ENCODE measurements around the gene MRTFA. TPM values are rescaled to one million over a fixed set of nuclear protein-coding genes. Genes with fewer than 3 reads are reported as not detected.

The MRTFA gene
- total RNA-seq, 1 donor from 2014 or later, result 53.0 TPM

DNA sequence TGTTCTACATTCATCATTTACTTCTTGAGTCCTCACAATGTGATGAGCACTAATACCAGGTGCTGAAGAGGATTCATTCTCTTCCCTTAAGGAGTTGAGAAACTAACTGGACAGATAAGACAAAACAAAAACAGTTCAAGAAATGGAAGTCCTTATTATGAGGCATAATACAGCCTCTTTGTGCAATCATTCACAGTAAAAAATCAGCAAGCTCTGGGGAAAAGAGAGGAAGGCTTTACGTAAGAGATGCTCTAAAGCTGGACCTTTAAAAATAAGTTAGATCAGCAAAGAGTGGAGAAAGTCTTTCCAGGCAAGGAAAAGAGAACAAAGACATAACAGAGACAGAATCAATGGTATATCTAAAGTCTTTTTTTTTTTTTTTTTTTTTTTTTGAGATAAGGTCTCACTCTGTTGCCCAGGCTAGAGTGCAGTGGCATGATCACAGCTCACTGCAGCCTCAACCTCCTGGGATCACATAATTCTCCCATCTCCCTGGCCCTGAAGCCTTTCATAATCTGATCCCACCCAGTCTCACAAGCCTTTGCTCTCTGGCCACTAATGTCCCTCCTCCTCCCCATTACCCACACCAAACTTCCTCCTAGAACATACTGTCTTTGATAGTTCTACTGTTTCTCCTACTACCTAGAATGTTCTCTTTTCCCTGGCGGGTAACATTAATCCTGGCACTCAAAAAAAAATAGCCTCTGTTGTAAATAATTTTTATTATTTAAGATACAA, 40.9 kb downstream of the MRTFA start:
- no peak for DNase-seq (ENCODE audit: low read depth)
- TF ChIP-seq, protein P1, sequence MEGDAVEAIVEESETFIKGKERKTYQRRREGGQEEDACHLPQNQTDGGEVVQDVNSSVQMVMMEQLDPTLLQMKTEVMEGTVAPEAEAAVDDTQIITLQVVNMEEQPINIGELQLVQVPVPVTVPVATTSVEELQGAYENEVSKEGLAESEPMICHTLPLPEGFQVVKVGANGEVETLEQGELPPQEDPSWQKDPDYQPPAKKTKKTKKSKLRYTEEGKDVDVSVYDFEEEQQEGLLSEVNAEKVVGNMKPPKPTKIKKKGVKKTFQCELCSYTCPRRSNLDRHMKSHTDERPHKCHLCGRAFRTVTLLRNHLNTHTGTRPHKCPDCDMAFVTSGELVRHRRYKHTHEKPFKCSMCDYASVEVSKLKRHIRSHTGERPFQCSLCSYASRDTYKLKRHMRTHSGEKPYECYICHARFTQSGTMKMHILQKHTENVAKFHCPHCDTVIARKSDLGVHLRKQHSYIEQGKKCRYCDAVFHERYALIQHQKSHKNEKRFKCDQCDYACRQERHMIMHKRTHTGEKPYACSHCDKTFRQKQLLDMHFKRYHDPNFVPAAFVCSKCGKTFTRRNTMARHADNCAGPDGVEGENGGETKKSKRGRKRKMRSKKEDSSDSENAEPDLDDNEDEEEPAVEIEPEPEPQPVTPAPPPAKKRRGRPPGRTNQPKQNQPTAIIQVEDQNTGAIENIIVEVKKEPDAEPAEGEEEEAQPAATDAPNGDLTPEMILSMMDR (IDR thresholded peaks at IDR 0.05; ENCODE audit: insufficient read depth, low read length, poor library complexity, severe bottlenecking), result no peak
- no peaks in the 10 kb centered on the region for H3K36me3 ChIP-seq (ENCODE audit: control insufficient read depth, insufficient read depth, low read length)

DNA sequence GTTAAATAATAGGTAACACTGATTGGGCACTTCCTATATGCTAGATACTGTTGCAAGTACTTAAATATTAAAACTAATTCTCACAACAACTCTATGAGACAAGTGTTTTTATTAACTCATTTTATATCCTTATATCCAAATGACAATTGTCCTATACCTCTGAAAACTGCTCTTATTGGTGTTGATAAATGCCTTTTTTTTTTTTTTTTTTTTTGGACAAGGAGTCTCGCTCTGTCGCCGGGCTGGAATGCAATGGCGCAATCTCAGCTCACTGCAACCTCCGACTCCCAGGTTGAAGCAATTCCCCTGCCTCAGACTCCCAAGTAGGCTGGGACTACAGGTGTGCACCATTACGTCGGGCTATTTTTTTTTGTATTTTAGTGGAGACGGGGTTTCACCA, 41.6 kb downstream of the MRTFA start:
- H3K36me3 ChIP-seq (ENCODE audit: control insufficient read depth, insufficient read depth, low read length), result no peaks in the 10 kb centered on the region
- TF ChIP-seq, protein P1 (IDR thresholded peaks at IDR 0.05; ENCODE audit: insufficient read depth, low read length, poor library complexity, severe bottlenecking), result no peak
- no peak overlapping the region for H3K4me3 ChIP-seq (ENCODE audit: low read depth, low read length)
- peak; percentile 39 for DNase-seq (ENCODE audit: low read depth)
- no peaks in the 10 kb centered on the region for H3K27me3 ChIP-seq (ENCODE audit: control insufficient read depth, insufficient read depth, low read length)

More for the DNA sequence above, 40.9 kb downstream of the MRTFA start:
- H3K27me3 ChIP-seq (ENCODE audit: control insufficient read depth, insufficient read depth, low read length), result no peaks in the 10 kb centered on the region
- no peak overlapping the region for H3K4me3 ChIP-seq (ENCODE audit: low read depth, low read length)

DNA sequence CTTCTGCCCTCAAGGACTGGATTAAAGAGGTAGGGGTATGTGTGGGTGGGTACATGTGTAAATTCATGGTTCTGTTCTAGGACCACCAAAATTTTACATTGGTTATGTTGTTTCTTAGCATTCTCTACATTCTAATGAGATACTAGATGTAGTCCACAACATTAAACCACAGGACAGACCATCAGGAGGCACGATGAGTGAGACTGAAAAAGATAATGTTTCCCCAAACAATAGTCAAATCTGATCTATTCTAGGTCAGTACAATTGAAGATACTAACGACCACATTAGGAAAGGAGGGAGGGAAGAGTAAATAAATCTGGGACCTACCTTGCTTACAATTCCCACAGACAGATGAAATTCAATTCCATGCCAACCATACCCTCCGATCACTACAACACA, 42.2 kb downstream of the MRTFA start:
- Histone ChIP-seq H3K36me3 (ENCODE audit: control insufficient read depth, insufficient read depth, low read length) (no peaks in the 10 kb centered on the region), H3K27me3 (ENCODE audit: control insufficient read depth, insufficient read depth, low read length) (no peaks in the 10 kb centered on the region), H3K4me3 (ENCODE audit: low read depth, low read length) (no peak overlapping the region)
- TF ChIP-seq, protein P1 (IDR thresholded peaks at IDR 0.05; ENCODE audit: insufficient read depth, low read length, poor library complexity, severe bottlenecking), result no peak
- no peak for DNase-seq (ENCODE audit: low read depth)

DNA sequence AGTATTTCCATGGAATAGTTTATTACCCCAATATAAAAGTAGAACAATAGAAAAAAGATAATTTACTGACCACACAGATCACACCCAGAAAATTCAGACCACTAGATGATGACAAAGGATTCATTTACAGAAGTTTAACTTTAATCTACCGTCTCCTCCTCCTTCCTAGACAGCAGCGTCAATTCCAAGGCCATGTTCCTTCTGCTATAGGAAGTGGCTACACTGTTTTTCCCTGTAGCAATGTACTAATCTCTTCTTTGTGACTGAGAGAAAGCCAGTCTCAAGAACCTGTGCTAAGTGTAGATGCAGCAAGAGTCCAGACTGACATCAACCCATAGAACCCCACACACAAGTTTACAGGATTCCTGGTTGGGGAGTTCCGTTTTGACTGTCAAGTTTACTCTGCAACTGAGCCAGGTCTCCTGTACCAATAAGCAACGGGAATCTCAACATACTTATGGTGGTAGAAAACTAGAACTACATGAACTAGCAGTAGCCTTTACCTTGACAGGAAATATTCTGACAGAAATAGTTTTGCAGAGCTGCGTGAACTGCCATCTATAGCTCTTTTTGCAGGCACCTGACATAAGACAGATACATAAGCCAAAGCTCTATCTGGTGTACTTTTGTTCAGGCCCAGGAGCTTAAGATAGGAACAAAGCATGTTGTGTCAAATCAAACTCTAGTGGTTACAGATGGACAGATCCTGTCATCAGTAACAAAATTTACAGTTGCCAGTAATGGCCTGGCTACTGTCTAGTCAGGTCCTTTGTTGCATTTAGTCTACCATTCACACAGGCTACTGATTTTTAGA, 42.9 kb downstream of the MRTFA start:
- no peaks in the 10 kb centered on the region for H3K36me3 ChIP-seq (ENCODE audit: control insufficient read depth, insufficient read depth, low read length)
- TF ChIP-seq, protein P1 (IDR thresholded peaks at IDR 0.05; ENCODE audit: insufficient read depth, low read length, poor library complexity, severe bottlenecking), result no peak
- H3K4me3 ChIP-seq (ENCODE audit: low read depth, low read length), result no peak overlapping the region
- DNase-seq (ENCODE audit: low read depth), result no peak
- no peaks in the 10 kb centered on the region for H3K27me3 ChIP-seq (ENCODE audit: control insufficient read depth, insufficient read depth, low read length)

DNA sequence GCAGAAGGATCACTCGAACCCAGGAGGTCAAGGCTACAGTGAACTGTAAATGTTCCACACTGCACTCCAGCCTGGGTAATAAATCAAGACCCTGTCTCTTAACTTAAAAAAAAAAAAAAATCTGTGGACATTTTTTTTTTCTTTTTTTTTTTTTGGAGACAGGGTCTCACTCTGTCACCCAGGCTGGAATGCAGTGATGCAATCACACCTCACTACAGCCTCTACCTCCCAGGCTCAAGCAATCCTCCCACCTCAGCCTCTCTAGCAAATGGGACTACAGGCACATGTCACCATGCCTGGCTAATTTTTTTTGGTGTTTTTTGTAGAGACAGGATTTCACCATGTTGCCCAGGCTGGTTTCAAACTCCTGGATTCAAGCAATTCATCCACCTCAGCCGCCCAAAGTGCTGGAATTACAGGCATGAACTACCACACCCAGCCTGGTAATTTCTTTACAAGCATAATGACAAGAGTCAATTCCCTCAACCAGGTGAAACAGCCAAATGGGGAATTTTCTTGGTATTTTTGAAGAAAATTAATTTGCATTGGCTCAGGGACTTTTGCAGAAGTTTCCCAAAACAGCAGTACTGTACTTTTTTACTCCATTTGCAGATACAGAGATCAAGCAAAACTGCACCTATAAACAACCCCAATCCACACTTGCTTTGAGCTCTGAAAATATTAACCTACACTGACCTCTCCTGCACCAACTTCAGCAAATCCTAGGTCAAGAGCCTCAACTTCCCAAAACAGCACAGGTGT, 44.0 kb downstream of the MRTFA start:
- no peak overlapping the region for H3K4me3 ChIP-seq (ENCODE audit: low read depth, low read length)
- no peak for DNase-seq (ENCODE audit: low read depth)
- H3K27me3 ChIP-seq (ENCODE audit: control insufficient read depth, insufficient read depth, low read length), result no peaks in the 10 kb centered on the region
- no peaks in the 10 kb centered on the region for H3K36me3 ChIP-seq (ENCODE audit: control insufficient read depth, insufficient read depth, low read length)
- TF ChIP-seq, protein P1 (IDR thresholded peaks at IDR 0.05; ENCODE audit: insufficient read depth, low read length, poor library complexity, severe bottlenecking), result no peak

Data from kidney epithelial cell (primary cell).